ENCODE measurements around the gene RALGAPA1. TPM values are rescaled to one million over a fixed set of nuclear protein-coding genes. Genes with fewer than 3 reads are reported as not detected.
A peak's percentile ranks its signal among the peaks of the same experiment; 100 is the strongest.
"Not testable (repeated sequence)": the region's sequence is repeated elsewhere in the genome, so short reads cannot be mapped to it uniquely, and the experiment has no call there.

Gene RALGAPA1
- 83.5 TPM for total RNA-seq

- H3K36me3 ChIP-seq (ENCODE audit: control insufficient read depth in 3 of 3, insufficient read depth in 3 of 3, low read length in 3 of 3); H3K9me3 ChIP-seq (ENCODE audit: control insufficient read depth in 3 of 3, low read length in 3 of 3); H3K27me3 ChIP-seq (ENCODE audit: control insufficient read depth in 3 of 3, insufficient read depth in 3 of 3, low read length in 3 of 3): not testable (repeated sequence)
- Histone ChIP-seq H3K27ac (ENCODE audit: low read depth, low read length) (peak within 1 kb of the TSS; percentile 85), H3K4me3 (ENCODE audit: low read length in 3 of 3) (peak within 1 kb of the TSS; percentile 84 to 86 (median 85)), H3K9ac (ENCODE audit: low read depth in 1 of 3, low read length in 3 of 3) (peak within 1 kb of the TSS; percentile 86 to 88 (median 87)), H3K4me1 (ENCODE audit: control insufficient read depth in 3 of 3, insufficient read depth in 3 of 3, low read length in 3 of 3) (peaks cover 0 to 11% (median 3%) of the 10 kb centered on the region in 3 donors)
Observed at GRCh38 chr14:35808638-35809563, at the start of gene RALGAPA1. Gene RALGAPA1, minus strand, starts transcription at chr14:35809295. Its CDS starts 460 bp downstream, at chr14:35808835.

- Histone ChIP-seq H3K4me1 (ENCODE audit: control insufficient read depth in 3 of 3, insufficient read depth in 3 of 3, low read length in 3 of 3) (peaks cover 0 to 6% (median 4%) of the 10 kb centered on the region in 3 donors), H3K9me3 (ENCODE audit: control insufficient read depth in 3 of 3, low read length in 3 of 3) (no peaks in the 10 kb centered on the region), H3K27ac (ENCODE audit: low read depth, low read length) (no peak overlapping the region), H3K27me3 (ENCODE audit: control insufficient read depth in 3 of 3, insufficient read depth in 3 of 3, low read length in 3 of 3) (no peaks in the 10 kb centered on the region), H3K4me3 (ENCODE audit: low read length in 3 of 3) (no peak overlapping the region), H3K36me3 (ENCODE audit: control insufficient read depth in 3 of 3, insufficient read depth in 3 of 3, low read length in 3 of 3) (peaks cover 7 to 12% (median 12%) of the 10 kb centered on the region in 3 donors), H3K9ac (ENCODE audit: low read depth in 1 of 3, low read length in 3 of 3) (no peak overlapping the region)
Observed at GRCh38 chr14:35858521-35859209, 49.6 kb upstream of the RALGAPA1 start.

GRCh38 chr14:35855876-35856481 lies 46.9 kb upstream of the RALGAPA1 start:
- Histone ChIP-seq H3K9ac (ENCODE audit: low read depth in 1 of 3, low read length in 3 of 3) (no peak overlapping the region), H3K27ac (ENCODE audit: low read depth, low read length) (no peak overlapping the region), H3K27me3 (ENCODE audit: control insufficient read depth in 3 of 3, insufficient read depth in 3 of 3, low read length in 3 of 3) (no peaks in the 10 kb centered on the region), H3K9me3 (ENCODE audit: control insufficient read depth in 3 of 3, low read length in 3 of 3) (peaks cover 0 to 2% (median 0%) of the 10 kb centered on the region in 3 donors), H3K4me1 (ENCODE audit: control insufficient read depth in 3 of 3, insufficient read depth in 3 of 3, low read length in 3 of 3) (peaks cover 0 to 6% (median 4%) of the 10 kb centered on the region in 3 donors), H3K4me3 (ENCODE audit: low read length in 3 of 3) (no peak overlapping the region), H3K36me3 (ENCODE audit: control insufficient read depth in 3 of 3, insufficient read depth in 3 of 3, low read length in 3 of 3) (peaks cover 0 to 7% (median 4%) of the 10 kb centered on the region in 3 donors)

- H3K36me3 ChIP-seq (ENCODE audit: control insufficient read depth in 3 of 3, insufficient read depth in 3 of 3, low read length in 3 of 3): peaks cover 0 to 7% (median 4%) of the 10 kb centered on the region in 3 donors
- H3K9me3 ChIP-seq (ENCODE audit: control insufficient read depth in 3 of 3, low read length in 3 of 3): peaks cover 0 to 2% (median 0%) of the 10 kb centered on the region in 3 donors
- H3K27ac ChIP-seq (ENCODE audit: low read depth, low read length): no peak overlapping the region
- H3K4me1 ChIP-seq (ENCODE audit: control insufficient read depth in 3 of 3, insufficient read depth in 3 of 3, low read length in 3 of 3): peaks cover 0 to 6% (median 4%) of the 10 kb centered on the region in 3 donors
- H3K9ac ChIP-seq (ENCODE audit: low read depth in 1 of 3, low read length in 3 of 3): no peak overlapping the region
- no peak overlapping the region for H3K4me3 ChIP-seq (ENCODE audit: low read length in 3 of 3)
- H3K27me3 ChIP-seq (ENCODE audit: control insufficient read depth in 3 of 3, insufficient read depth in 3 of 3, low read length in 3 of 3): no peaks in the 10 kb centered on the region
Observed at GRCh38 chr14:35854696-35855270, 45.7 kb upstream of the RALGAPA1 start.

GRCh38 chr14:35853225-35853624 lies 44.1 kb upstream of the RALGAPA1 start:
- Histone ChIP-seq H3K4me3 (ENCODE audit: low read length in 3 of 3) (no peak overlapping the region), H3K4me1 (ENCODE audit: control insufficient read depth in 3 of 3, insufficient read depth in 3 of 3, low read length in 3 of 3) (peaks cover 0 to 6% (median 4%) of the 10 kb centered on the region in 3 donors), H3K36me3 (ENCODE audit: control insufficient read depth in 3 of 3, insufficient read depth in 3 of 3, low read length in 3 of 3) (peaks cover 0 to 5% (median 4%) of the 10 kb centered on the region in 3 donors), H3K27me3 (ENCODE audit: control insufficient read depth in 3 of 3, insufficient read depth in 3 of 3, low read length in 3 of 3) (no peaks in the 10 kb centered on the region), H3K9me3 (ENCODE audit: control insufficient read depth in 3 of 3, low read length in 3 of 3) (peaks cover 0 to 2% (median 0%) of the 10 kb centered on the region in 3 donors), H3K9ac (ENCODE audit: low read depth in 1 of 3, low read length in 3 of 3) (no peak overlapping the region), H3K27ac (ENCODE audit: low read depth, low read length) (no peak overlapping the region)

- peaks cover 0 to 10% (median 4%) of the 10 kb centered on the region in 3 donors for H3K36me3 ChIP-seq (ENCODE audit: control insufficient read depth in 3 of 3, insufficient read depth in 3 of 3, low read length in 3 of 3)
- H3K4me3 ChIP-seq (ENCODE audit: low read length in 3 of 3): no peak overlapping the region
- H3K4me1 ChIP-seq (ENCODE audit: control insufficient read depth in 3 of 3, insufficient read depth in 3 of 3, low read length in 3 of 3): peaks cover 0 to 6% (median 4%) of the 10 kb centered on the region in 3 donors
- H3K27me3 ChIP-seq (ENCODE audit: control insufficient read depth in 3 of 3, insufficient read depth in 3 of 3, low read length in 3 of 3): no peaks in the 10 kb centered on the region
- H3K27ac ChIP-seq (ENCODE audit: low read depth, low read length): no peak overlapping the region
- no peak overlapping the region for H3K9ac ChIP-seq (ENCODE audit: low read depth in 1 of 3, low read length in 3 of 3)
- H3K9me3 ChIP-seq (ENCODE audit: control insufficient read depth in 3 of 3, low read length in 3 of 3): peaks cover 0 to 2% (median 0%) of the 10 kb centered on the region in 3 donors
Observed at GRCh38 chr14:35851823-35852222, 42.7 kb upstream of the RALGAPA1 start.

GRCh38 chr14:35849122-35849521 lies 40.0 kb upstream of the RALGAPA1 start:
- Histone ChIP-seq H3K27me3 (ENCODE audit: control insufficient read depth in 3 of 3, insufficient read depth in 3 of 3, low read length in 3 of 3) (no peaks in the 10 kb centered on the region), H3K27ac (ENCODE audit: low read depth, low read length) (no peak overlapping the region), H3K4me3 (ENCODE audit: low read length in 3 of 3) (no peak overlapping the region), H3K9me3 (ENCODE audit: control insufficient read depth in 3 of 3, low read length in 3 of 3) (peaks cover 0 to 2% (median 0%) of the 10 kb centered on the region in 3 donors), H3K9ac (ENCODE audit: low read depth in 1 of 3, low read length in 3 of 3) (no peak overlapping the region), H3K4me1 (ENCODE audit: control insufficient read depth in 3 of 3, insufficient read depth in 3 of 3, low read length in 3 of 3) (no peaks in the 10 kb centered on the region), H3K36me3 (ENCODE audit: control insufficient read depth in 3 of 3, insufficient read depth in 3 of 3, low read length in 3 of 3) (peaks cover 3 to 14% (median 12%) of the 10 kb centered on the region in 3 donors)

- no peak overlapping the region for H3K9ac ChIP-seq (ENCODE audit: low read depth in 1 of 3, low read length in 3 of 3)
- no peaks in the 10 kb centered on the region for H3K27me3 ChIP-seq (ENCODE audit: control insufficient read depth in 3 of 3, insufficient read depth in 3 of 3, low read length in 3 of 3)
- no peak overlapping the region for H3K4me3 ChIP-seq (ENCODE audit: low read length in 3 of 3)
- H3K27ac ChIP-seq (ENCODE audit: low read depth, low read length): no peak overlapping the region
- H3K9me3 ChIP-seq (ENCODE audit: control insufficient read depth in 3 of 3, low read length in 3 of 3): peaks cover 0 to 2% (median 0%) of the 10 kb centered on the region in 3 donors
- no peaks in the 10 kb centered on the region for H3K4me1 ChIP-seq (ENCODE audit: control insufficient read depth in 3 of 3, insufficient read depth in 3 of 3, low read length in 3 of 3)
- H3K36me3 ChIP-seq (ENCODE audit: control insufficient read depth in 3 of 3, insufficient read depth in 3 of 3, low read length in 3 of 3): peaks cover 6 to 16% (median 13%) of the 10 kb centered on the region in 3 donors
Observed at GRCh38 chr14:35847636-35848035, 38.5 kb upstream of the RALGAPA1 start.

GRCh38 chr14:35844494-35844893 lies 35.4 kb upstream of the RALGAPA1 start:
- no peak overlapping the region for H3K4me3 ChIP-seq (ENCODE audit: low read length in 3 of 3)
- peaks cover 6 to 13% (median 10%) of the 10 kb centered on the region in 3 donors for H3K36me3 ChIP-seq (ENCODE audit: control insufficient read depth in 3 of 3, insufficient read depth in 3 of 3, low read length in 3 of 3)
- no peak overlapping the region for H3K9ac ChIP-seq (ENCODE audit: low read depth in 1 of 3, low read length in 3 of 3)
- no peaks in the 10 kb centered on the region for H3K9me3 ChIP-seq (ENCODE audit: control insufficient read depth in 3 of 3, low read length in 3 of 3)
- H3K4me1 ChIP-seq (ENCODE audit: control insufficient read depth in 3 of 3, insufficient read depth in 3 of 3, low read length in 3 of 3): no peaks in the 10 kb centered on the region
- no peak overlapping the region for H3K27ac ChIP-seq (ENCODE audit: low read depth, low read length)
- H3K27me3 ChIP-seq (ENCODE audit: control insufficient read depth in 3 of 3, insufficient read depth in 3 of 3, low read length in 3 of 3): no peaks in the 10 kb centered on the region

Data from skeletal muscle tissue (tissue), 4 donors.